Upper lobe of right lung (tissue), 1 donor: ENCODE data around the gene NAPB. TPM values are rescaled to one million over a fixed set of nuclear protein-coding genes. Genes with fewer than 3 reads are reported as not detected.
A peak's percentile ranks its signal among the peaks of the same experiment; 100 is the strongest.

ENCODE experiments used
- ATAC-seq: fragments of 200-7000 bp; cut with Tn5 transposase; one replicate; pipeline ENCODE4 v1.9.1; 2020; ENCODE audit warnings: mild to moderate bottlenecking, moderate library complexity
- DNase-seq: peaks from one replicate; pipeline ENCODE4 v3.0.0-alpha.2; 2020
- H3K27ac ChIP-seq: fragments of 200-600 bp; one replicate; pipeline ENCODE4 v1.8.0; 2022
- H3K27me3 ChIP-seq: fragments of 200-600 bp; one replicate; pipeline ENCODE4 v1.8.0; 2022; ENCODE audit warnings: mild to moderate bottlenecking
- H3K36me3 ChIP-seq: fragments of 200-600 bp; one replicate; pipeline ENCODE4 v1.8.0; 2022
- H3K4me1 ChIP-seq: fragments of 200-600 bp; one replicate; pipeline ENCODE4 v1.8.0; 2022
- H3K4me3 ChIP-seq: fragments of 200-600 bp; one replicate; pipeline ENCODE4 v1.8.0; 2022; ENCODE audit warnings: mild to moderate bottlenecking
- H3K9me3 ChIP-seq: fragments of 200-600 bp; one replicate; pipeline ENCODE4 v1.8.0; 2022
- intact Hi-C: fragments of 100-400 bp; cut with DNase I; formaldehyde crosslinking; loops from one replicate; pipeline ENCODE4 v1.11.0; 2022
- total RNA-seq: library from RNA; stranded (reverse); fragmentation: NEBNext Ultra II Directional; extraction: Animal tissue kit (Norgen Biotek cat#: 25700); gene quantifications from one replicate; pipeline ENCODE4 v1.2.1, GENCODE V29; 2021
- TF ChIP-seq, protein P1 (sequence below): fragments of 200-600 bp; IDR thresholded peaks from one replicate; pipeline ENCODE4 v1.8.0; 2022; ENCODE audit warnings: antibody characterized with exemption
- donor health status: DM: no; HTN: yes; CAD: no; lungs with severe emphysema.

Gene NAPB
- total RNA-seq, 1 donor from 2014 or later, result 10.8 TPM

DNA sequence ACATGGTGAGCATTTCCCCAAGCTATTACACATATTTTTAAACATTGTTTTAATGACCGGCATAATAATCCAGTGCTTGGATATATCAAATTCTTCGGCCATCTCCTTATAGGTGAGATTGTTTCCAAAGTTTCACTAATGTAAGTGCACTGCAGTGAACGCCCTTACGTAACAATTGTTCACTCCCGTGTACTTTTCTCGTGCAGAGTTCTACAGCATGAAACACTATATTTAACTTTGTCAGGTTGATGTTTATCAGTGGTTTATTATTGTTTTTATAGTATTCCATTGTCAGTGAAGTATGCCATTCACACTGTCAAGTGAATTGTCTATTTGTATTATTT lies 62.8 kb downstream of the NAPB start:
- TF ChIP-seq, protein P1, sequence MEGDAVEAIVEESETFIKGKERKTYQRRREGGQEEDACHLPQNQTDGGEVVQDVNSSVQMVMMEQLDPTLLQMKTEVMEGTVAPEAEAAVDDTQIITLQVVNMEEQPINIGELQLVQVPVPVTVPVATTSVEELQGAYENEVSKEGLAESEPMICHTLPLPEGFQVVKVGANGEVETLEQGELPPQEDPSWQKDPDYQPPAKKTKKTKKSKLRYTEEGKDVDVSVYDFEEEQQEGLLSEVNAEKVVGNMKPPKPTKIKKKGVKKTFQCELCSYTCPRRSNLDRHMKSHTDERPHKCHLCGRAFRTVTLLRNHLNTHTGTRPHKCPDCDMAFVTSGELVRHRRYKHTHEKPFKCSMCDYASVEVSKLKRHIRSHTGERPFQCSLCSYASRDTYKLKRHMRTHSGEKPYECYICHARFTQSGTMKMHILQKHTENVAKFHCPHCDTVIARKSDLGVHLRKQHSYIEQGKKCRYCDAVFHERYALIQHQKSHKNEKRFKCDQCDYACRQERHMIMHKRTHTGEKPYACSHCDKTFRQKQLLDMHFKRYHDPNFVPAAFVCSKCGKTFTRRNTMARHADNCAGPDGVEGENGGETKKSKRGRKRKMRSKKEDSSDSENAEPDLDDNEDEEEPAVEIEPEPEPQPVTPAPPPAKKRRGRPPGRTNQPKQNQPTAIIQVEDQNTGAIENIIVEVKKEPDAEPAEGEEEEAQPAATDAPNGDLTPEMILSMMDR, result no peak
- no peak for ATAC-seq
- Histone ChIP-seq H3K27me3 (no peaks in the 10 kb centered on the region), H3K36me3 (peaks cover 19% of the 10 kb centered on the region), H3K4me1 (peaks cover 23% of the 10 kb centered on the region), H3K4me3 (peak overlapping the region; percentile 71), H3K9me3 (no peaks in the 10 kb centered on the region), H3K27ac (peak overlapping the region; percentile 96)
- intact Hi-C loops, result no loop called here
- DNase-seq, result no peak

DNA sequence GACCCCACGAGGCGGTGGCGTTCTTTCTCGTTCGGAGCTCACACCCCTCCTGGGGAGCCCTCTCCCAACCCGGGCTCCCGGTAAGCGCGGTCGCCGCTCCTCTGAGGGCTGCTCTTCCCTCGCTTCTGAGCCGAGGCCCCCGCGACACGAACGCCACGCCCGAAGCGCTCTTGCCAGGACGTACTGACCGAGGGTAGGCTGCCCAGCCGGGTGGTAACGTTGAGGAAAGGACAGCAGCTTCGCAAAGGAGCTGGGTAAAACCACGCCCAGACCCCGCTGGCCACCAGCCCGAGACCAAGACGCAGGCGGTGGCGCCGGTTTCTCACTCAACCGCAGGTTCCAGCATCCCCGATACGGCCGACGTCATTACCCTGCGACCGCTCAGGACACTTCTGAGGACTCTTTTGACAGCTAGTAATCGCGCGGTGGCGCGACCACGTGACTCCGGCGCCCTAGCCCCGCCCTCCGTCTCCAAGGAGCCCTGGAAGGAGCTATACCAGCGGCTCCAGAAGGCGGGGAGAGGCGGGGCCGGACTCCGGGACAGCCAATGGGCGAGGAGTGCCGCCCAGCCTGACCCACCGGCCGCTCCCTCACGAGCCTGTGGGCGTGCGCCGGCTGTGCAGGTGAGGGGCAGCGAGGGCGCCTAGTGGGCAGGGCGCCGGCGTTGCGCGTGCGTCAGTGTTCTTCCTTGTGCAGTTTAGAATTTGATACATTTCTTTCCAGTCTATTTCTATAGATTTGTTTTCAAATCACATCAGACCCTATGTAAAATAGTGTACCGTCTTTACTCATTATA lies 63.3 kb downstream of the NAPB start:
- intact Hi-C loops, result no loop called here

DNA sequence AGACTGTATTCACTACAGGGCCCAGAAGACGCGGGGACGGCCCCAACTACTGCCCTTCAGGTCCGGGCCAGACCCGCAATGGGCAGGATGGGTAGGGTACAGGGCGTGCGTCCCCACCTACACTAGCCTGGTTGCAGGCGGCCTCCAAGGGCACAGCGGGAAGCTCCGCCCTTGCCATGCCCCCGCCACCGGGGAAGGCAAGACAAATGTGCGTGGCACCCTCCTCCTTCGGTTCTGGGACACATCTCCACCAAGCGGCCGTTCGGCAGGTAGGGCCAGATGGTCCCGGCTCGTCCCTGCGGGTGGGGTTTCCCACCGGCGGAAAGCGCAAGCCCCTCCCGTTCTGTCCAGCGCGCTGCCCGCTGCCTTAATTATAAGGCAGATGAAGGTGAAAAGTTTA lies 65.1 kb downstream of the NAPB start:
- peaks cover 19% of the 10 kb centered on the region for H3K36me3 ChIP-seq
- TF ChIP-seq, protein P1, result no peak
- DNase-seq (no peak), ATAC-seq (no peak)
- intact Hi-C loops, result no loop called here
- peaks cover 27% of the 10 kb centered on the region for H3K4me1 ChIP-seq
- H3K27me3 ChIP-seq, result no peaks in the 10 kb centered on the region
- H3K27ac ChIP-seq, result no peak overlapping the region
- no peak overlapping the region for H3K4me3 ChIP-seq
- no peaks in the 10 kb centered on the region for H3K9me3 ChIP-seq

More for the DNA sequence above, 63.3 kb downstream of the NAPB start:
- Histone ChIP-seq H3K27me3 (no peaks in the 10 kb centered on the region), H3K36me3 (peaks cover 19% of the 10 kb centered on the region), H3K4me3 (peak overlapping the region; percentile 71), H3K9me3 (no peaks in the 10 kb centered on the region), H3K27ac (peak overlapping the region; percentile 96), H3K4me1 (peaks cover 17% of the 10 kb centered on the region)
- TF ChIP-seq, protein P1, result no peak
- DNase-seq, result peak; percentile 100
- ATAC-seq, result peak; percentile 87

DNA sequence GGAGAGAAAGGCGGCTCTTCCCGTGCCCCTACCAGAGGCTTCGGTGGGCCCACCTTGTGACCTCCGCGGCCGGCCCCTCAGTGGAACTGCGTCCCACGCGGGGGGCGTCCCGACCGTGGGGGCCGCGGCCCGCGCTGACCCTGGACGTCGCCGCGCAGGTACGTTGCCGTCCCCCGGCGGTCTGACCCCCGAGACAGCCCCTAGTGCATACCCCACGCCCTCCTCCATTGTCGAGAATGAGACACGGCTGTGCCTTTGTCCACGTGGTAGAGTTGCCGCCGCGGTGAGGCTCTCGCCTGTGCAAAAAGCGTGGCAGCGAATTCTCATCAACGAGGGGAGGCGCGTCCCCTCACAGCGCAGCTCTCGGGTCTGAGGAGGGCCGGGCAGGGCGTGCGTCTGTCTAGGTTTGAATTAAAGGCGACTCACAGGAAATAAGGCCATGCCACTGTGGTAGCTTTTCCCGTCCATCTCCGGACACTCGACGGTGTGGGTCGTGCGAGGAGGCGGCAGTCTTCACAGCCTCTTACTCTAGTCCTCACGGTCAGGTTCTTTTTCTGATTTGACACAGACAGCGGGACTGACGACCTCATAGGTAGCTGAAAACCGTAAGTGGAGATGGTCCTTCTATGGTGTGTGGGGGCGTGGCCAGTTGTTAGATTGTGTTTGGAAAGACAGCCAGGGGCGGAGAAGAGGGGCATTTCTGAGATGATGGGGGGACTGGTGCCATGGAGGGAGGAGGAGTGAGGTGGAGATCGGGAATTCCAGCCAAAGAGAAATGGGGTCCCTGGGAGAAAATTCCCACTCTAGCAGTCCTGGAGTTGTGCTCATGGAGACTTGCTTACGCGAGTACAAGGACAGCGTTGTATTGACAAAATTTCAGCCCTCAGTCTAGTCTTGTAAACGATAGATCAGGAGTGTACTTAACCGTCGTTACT lies 70.1 kb downstream of the NAPB start:
- intact Hi-C loops, result no loop called here
- no peaks in the 10 kb centered on the region for H3K27me3 ChIP-seq
- ATAC-seq, result peak; percentile 35
- TF ChIP-seq, protein P1, result no peak
- peak overlapping the region; percentile 100 for H3K4me3 ChIP-seq
- DNase-seq, result peak; percentile 79
- peaks cover 21% of the 10 kb centered on the region for H3K4me1 ChIP-seq
- no peaks in the 10 kb centered on the region for H3K9me3 ChIP-seq
- H3K27ac ChIP-seq, result peak overlapping the region; percentile 99
- peaks cover 19% of the 10 kb centered on the region for H3K36me3 ChIP-seq

DNA sequence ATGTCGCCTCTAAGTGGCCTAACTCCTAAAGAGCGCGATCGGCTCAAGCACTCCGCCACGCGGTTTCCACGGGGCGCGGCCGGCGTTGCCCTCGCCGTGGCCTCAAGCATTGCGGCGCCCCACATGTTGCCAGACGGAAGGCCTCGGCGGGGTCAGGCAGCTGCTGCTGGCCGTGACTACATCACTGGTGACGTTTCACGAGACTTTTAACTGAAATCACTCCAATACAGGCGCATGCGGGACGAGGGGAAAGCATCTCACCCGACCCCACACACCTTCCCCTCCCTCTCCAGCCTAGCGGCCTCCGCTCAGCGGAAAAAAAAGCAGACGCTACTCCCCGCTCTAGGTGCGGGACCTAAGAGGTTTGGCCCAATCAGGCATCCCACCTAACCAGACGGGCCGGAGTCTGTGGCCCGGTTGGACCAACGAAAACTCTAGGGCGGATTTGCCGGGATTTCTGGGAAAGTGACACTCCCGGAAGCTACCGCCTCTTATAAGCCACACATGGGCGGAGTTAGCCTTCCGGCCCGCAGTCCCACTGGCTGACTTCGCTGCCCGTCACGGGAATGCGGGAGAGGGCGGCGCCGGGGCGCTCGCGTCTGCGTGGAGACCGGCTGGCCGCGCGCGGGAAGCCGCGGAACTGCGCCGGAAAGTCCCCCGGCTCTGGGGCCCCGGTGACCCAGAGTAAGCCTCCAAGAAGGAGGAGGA lies 70.9 kb downstream of the NAPB start, which contains the start of gene NXT1:
Gene NXT1 (plus strand): TSS at position 596 of the 708 bp plus-strand sequence. CDS start 3,251 bp downstream, outside the sequence.
- TF ChIP-seq, protein P1, result no peak
- Histone ChIP-seq H3K4me3 (peak within 1 kb of the TSS; percentile 100), H3K4me1 (peaks cover 21% of the 10 kb centered on the region), H3K9me3 (no peaks in the 10 kb centered on the region), H3K27me3 (no peaks in the 10 kb centered on the region), H3K36me3 (peaks cover 12% of the 10 kb centered on the region), H3K27ac (peak within 1 kb of the TSS; percentile 99)
- intact Hi-C loops, result no loop called here
- peak; percentile 97 for DNase-seq
- ATAC-seq, result peak; percentile 94
